Stomach smooth muscle (tissue), 2 donors: ENCODE results near the gene UCK2.

Source experiments
- H3K27ac ChIP-seq: one replicate; pipeline ENCODE4 v1.7.0; 2013; ENCODE audit warnings: mild to moderate bottlenecking, low read length, inconsistent platforms
- H3K27me3 ChIP-seq, 2 donors: one replicate each; pipeline ENCODE4 v1.7.0; 2013; ENCODE audit warnings: low read length in 2 of 2; ENCODE audit not compliant: insufficient read depth in 2 of 2, control insufficient read depth in 1 of 2
- H3K36me3 ChIP-seq, 2 donors: one replicate each; pipeline ENCODE4 v1.7.0; 2013; ENCODE audit warnings: low read length in 2 of 2; ENCODE audit not compliant: control insufficient read depth in 2 of 2, insufficient read depth in 2 of 2
- H3K4me1 ChIP-seq: one replicate; pipeline ENCODE4 v1.7.0; 2013; ENCODE audit warnings: low read length; ENCODE audit not compliant: control insufficient read depth, insufficient read depth
- H3K4me3 ChIP-seq, 2 donors: one replicate each; pipeline ENCODE4 v1.7.0; 2013; ENCODE audit warnings: low read length in 2 of 2
- H3K9ac ChIP-seq, 2 donors: one replicate each; pipeline ENCODE4 v1.7.0; 2013; ENCODE audit warnings: low read length in 2 of 2, mild to moderate bottlenecking in 1 of 2
- H3K9me3 ChIP-seq, 2 donors: one replicate each; pipeline ENCODE4 v1.7.0; 2013; ENCODE audit warnings: low read length in 2 of 2; ENCODE audit not compliant: control insufficient read depth in 2 of 2
- donor health status: healthy.
- donor health status: Pancreatic carcinoma.

The UCK2 gene

DNA sequence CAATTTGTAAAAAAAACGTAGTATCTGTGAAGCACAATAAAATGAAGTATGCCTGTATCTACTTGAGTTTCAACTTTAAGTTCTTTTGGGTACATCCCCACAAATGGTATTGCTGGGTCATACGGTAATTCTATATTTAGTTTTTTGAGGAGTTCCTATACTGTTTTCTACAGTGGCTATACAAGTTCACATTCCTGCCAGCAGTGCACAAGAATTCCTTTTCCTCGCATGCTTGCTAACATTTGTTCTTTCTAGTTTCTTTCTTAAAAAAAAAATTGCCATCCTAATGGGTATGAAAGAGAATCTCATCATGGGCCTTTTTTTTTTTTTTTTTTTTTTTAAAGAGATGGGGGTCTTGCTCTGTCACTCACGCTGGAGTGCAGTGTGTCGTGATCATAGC lies 41.9 kb downstream of the UCK2 start:
- no peaks in the 10 kb centered on the region for H3K36me3 ChIP-seq

DNA sequence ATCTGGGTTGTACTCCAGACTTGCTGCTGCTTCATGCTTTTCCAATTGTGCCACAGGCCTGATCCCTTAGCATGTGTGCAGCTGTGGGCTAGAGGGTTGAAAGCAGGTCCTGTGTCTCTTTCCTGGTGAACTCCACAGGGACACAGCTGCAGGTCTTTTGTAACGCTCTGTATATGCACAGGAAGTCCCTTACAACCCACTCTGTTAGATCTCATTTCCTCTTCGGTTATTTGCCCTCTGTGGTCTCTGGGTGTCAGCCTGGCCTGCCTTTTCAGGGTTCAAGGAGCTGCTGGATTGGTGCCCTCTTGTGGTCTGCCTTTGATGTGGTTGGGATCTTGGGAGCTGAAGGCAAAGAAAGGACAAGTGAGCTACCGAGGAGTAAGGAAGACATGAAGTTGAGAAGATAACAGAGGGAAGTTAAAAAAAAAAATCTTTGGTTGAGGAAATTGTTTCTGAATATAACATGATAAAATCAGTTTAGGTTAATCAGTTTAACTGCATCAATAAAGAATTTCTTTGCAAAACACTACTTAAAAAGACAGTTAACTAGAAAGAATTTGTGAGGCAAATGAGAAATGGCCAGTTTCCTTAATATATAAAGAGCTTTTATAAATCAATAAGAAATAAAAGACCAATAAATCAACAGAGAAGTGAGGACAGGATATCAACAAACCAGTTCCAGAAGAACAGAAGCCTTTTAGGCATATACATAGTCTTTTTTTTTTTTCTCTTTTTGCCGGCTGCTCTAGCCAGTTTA lies 44.1 kb downstream of the UCK2 start:
- H3K27me3 ChIP-seq: no peaks in the 10 kb centered on the region
- H3K9ac ChIP-seq: no peak overlapping the region
- no peak overlapping the region for H3K4me3 ChIP-seq
- no peaks in the 10 kb centered on the region for H3K4me1 ChIP-seq
- no peak overlapping the region for H3K27ac ChIP-seq
- H3K9me3 ChIP-seq: peaks cover 0 to 2% of the 10 kb centered on the region in 2 donors
- H3K36me3 ChIP-seq: no peaks in the 10 kb centered on the region

More for the DNA sequence above, 41.9 kb downstream of the UCK2 start:
- Histone ChIP-seq H3K27ac (no peak overlapping the region), H3K9ac (no peak overlapping the region), H3K27me3 (no peaks in the 10 kb centered on the region), H3K4me3 (no peak overlapping the region), H3K4me1 (no peaks in the 10 kb centered on the region), H3K9me3 (peaks cover 0 to 2% of the 10 kb centered on the region in 2 donors)

DNA sequence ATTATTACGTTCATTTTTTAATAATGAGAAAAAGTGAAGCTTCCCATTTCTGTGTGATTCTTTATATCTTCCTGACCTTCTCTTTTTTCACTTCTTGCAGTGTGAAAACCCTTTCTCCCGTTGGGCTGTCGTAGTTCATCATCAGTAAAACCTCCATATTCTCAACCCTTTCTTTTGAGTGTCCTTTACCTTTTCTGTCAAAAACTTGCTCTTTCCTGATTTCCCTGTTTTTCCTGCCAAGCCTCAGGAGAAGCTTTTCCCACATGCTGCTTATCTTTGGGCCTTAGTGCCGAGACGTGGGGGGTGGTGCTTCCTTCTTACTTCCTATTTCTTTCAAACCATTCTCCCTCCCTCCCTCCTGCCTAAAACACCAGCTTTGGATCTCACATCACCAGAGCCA lies 46.1 kb downstream of the UCK2 start:
- Histone ChIP-seq H3K27me3 (no peaks in the 10 kb centered on the region), H3K4me3 (no peak overlapping the region), H3K36me3 (no peaks in the 10 kb centered on the region), H3K27ac (no peak overlapping the region), H3K4me1 (no peaks in the 10 kb centered on the region), H3K9ac (no peak overlapping the region), H3K9me3 (peaks cover 0 to 2% of the 10 kb centered on the region in 2 donors)

DNA sequence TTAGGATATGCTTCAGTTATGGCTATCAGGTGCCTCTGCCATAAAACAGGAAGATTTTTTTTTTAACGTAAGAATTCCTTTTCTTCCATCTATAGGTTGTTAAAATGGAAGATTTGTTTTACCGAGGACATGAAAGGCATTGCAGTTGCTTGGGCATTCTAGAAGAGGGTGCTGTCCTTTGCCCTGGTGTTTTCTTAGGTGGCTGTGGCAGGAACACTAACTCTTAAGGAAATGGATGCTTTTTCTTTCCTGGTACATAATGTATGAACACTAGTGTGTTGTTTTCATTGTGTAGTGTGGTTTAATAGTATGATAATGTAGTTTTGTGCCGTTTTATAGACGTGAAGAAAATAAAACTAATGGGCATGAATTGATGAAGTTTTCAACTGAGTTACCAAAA lies 47.2 kb downstream of the UCK2 start:
- H3K9me3 ChIP-seq: peaks cover 0 to 2% of the 10 kb centered on the region in 2 donors
- no peak overlapping the region for H3K27ac ChIP-seq
- H3K4me1 ChIP-seq: no peaks in the 10 kb centered on the region
- no peaks in the 10 kb centered on the region for H3K36me3 ChIP-seq
- H3K9ac ChIP-seq: no peak overlapping the region
- H3K4me3 ChIP-seq: no peak overlapping the region
- H3K27me3 ChIP-seq: no peaks in the 10 kb centered on the region

DNA sequence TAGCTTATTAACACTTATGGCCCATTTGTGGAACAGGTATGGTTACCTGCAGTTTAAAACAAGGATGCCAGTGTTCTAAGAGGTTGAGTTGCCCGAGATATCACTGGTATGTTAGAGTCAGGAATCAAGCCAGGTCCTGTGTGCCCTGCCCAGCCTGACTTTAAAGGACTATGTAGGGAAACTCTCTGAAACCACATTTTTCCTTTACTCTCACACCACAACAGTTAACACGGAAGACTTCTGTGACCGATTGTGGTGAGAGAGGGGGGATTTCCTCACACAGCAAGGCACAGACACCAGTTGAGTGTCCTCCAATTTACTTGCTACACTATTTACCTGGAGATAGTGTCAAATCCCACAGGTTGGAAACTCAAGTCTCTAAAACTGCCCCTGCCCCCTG lies 47.8 kb downstream of the UCK2 start:
- Histone ChIP-seq H3K9me3 (peaks cover 0 to 2% of the 10 kb centered on the region in 2 donors), H3K27ac (no peak overlapping the region)

DNA sequence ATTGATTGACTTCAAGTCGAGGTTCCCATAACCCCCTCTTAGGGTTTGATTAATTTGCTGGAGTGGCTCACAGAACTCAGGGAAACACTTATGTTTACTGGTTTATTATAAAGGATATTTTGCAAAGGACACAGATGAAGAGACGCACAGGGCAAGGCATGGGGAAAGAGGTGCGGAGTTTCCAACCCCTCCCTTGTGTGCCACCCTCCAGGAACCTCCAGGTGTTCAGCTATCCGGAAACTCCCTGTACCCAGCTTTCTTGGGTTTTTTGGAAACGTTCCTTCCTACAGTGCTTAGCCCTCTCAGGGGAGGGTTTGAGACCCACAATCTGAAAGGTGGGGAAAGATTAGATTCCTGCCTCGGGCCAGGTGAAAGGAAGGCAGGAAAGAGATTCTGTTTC lies 48.2 kb downstream of the UCK2 start:
- H3K27me3 ChIP-seq: no peaks in the 10 kb centered on the region
- no peak overlapping the region for H3K4me3 ChIP-seq
- H3K4me1 ChIP-seq: no peaks in the 10 kb centered on the region
- no peak overlapping the region for H3K27ac ChIP-seq
- H3K9ac ChIP-seq: no peak overlapping the region
- H3K36me3 ChIP-seq: no peaks in the 10 kb centered on the region
- peaks cover 0 to 2% of the 10 kb centered on the region in 2 donors for H3K9me3 ChIP-seq

More for the DNA sequence above, 47.8 kb downstream of the UCK2 start:
- Histone ChIP-seq H3K4me3 (no peak overlapping the region), H3K4me1 (no peaks in the 10 kb centered on the region), H3K27me3 (no peaks in the 10 kb centered on the region), H3K9ac (no peak overlapping the region), H3K36me3 (no peaks in the 10 kb centered on the region)

DNA sequence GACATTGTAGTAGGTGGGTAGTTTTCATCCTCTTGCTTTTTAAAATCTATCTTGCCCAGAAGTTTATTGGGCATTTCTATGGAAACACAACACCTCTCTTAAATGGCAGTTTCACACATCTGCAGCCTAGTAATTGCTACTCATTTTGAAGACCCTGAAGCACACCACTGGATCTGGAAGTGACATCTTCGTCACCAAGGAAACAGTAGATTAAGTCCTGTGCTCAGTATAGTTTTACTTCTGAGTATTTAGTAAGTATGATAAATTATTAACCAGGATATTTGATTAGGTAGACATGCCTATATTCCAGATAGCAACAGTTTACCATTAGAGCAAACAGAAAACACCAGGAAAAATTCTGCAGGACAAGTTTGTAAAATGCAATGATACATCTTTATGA lies 48.7 kb downstream of the UCK2 start:
- Histone ChIP-seq H3K4me3 (no peak overlapping the region), H3K27ac (no peak overlapping the region), H3K9ac (no peak overlapping the region), H3K4me1 (no peaks in the 10 kb centered on the region), H3K36me3 (no peaks in the 10 kb centered on the region), H3K27me3 (no peaks in the 10 kb centered on the region), H3K9me3 (peaks cover 0 to 2% of the 10 kb centered on the region in 2 donors)

DNA sequence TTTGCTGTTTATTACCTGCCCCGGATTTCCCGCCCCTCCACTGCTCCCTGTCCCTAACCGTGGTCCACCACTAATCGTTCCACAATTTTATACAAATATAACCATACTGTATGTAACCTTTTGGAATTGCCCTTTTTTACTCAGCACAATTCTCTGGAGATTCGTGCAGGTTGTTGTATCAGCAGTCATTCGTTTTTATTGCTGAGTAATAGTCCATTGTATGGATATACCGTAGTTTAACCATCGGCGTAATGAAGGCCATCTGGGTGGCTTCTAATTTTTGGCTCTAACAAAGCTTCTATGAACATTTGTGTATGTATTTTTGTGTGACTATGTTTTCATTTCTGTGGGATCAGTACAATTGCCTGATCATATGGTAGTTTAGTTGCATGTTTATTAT lies 50.0 kb downstream of the UCK2 start:
- Histone ChIP-seq H3K9me3 (no peaks in the 10 kb centered on the region), H3K36me3 (no peaks in the 10 kb centered on the region), H3K27ac (no peak overlapping the region), H3K27me3 (no peaks in the 10 kb centered on the region), H3K9ac (no peak overlapping the region), H3K4me3 (no peak overlapping the region), H3K4me1 (no peaks in the 10 kb centered on the region)

DNA sequence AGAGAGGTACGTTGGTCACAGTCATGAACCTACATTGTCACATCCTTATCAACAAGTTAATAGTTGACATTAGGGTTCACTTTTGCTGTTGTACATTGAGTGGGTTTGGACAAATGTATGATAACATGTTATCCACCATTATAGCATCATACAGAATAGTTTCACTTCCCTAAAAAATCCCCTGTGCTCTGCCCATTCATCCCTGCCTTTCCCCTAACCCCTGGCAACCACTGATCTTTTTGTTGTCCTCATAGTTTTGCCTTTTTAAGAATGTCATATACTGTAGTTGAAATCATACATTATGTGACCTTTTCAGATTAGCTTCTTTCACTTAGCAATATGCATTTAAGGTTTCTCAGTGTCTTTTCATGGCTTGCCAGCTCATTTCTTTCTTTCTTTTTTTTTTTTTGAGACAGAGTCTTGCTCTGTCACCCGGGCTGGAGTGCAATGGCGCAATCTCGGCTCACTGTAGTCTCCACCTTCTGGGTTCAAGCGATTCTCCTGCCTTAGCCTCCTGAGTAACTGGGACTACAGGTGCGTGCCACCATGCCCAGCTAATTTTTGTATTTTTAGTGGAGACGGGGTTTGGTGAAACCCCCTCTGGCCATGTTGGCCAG lies 50.6 kb downstream of the UCK2 start:
- no peaks in the 10 kb centered on the region for H3K36me3 ChIP-seq
- H3K4me1 ChIP-seq: no peaks in the 10 kb centered on the region
- H3K27ac ChIP-seq: no peak overlapping the region
- H3K9me3 ChIP-seq: no peaks in the 10 kb centered on the region
- H3K27me3 ChIP-seq: no peaks in the 10 kb centered on the region
- no peak overlapping the region for H3K4me3 ChIP-seq
- H3K9ac ChIP-seq: no peak overlapping the region

DNA sequence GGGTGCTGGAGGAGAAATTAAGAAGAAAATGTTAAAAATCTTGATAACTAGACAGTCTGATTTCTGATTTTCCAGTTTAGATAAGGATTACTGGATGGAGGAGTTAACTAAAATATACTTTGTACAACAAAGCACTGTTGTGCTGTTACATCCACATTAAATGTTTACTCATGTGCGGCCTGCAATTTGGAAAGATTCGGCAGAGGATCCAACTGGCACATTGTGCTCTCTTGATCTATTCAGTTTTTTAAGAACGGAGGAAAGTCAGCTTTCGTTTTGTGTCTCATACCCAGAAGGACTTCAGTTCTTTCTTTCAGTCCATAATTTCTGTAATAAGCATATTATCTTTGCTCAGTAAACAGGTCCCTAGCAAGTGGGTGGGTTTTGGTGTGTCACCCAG lies 52.5 kb downstream of the UCK2 start:
- Histone ChIP-seq H3K9me3 (no peaks in the 10 kb centered on the region), H3K4me1 (peaks cover 6% of the 10 kb centered on the region), H3K4me3 (no peak overlapping the region), H3K36me3 (no peaks in the 10 kb centered on the region), H3K27ac (no peak overlapping the region), H3K27me3 (no peaks in the 10 kb centered on the region), H3K9ac (no peak overlapping the region)

DNA sequence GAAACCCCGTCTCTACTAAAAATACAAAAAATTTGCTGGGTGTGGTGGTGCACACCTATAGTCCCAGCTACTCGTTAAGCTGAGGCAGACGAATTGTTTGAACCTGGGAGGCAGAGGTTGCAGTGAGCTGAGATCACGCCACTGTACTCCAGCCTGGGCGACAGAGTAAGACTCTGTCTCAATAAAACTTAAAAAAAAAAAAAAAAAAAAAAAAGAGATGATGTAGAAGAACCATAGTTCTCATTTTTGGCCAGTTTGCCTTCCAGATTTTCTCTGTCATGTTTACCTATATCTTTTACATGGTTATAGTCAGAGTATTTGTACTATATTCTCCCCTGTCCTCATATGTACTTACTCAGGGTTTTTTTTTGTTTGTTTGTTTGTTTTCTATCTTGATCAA lies 53.6 kb downstream of the UCK2 start:
- H3K27me3 ChIP-seq: no peaks in the 10 kb centered on the region
- peaks cover 6% of the 10 kb centered on the region for H3K4me1 ChIP-seq
- H3K36me3 ChIP-seq: no peaks in the 10 kb centered on the region
- no peaks in the 10 kb centered on the region for H3K9me3 ChIP-seq
- H3K27ac ChIP-seq: no peak overlapping the region
- H3K4me3 ChIP-seq: no peak overlapping the region
- no peak overlapping the region for H3K9ac ChIP-seq
